NCI-H2227 (cell line): Measurements from ENCODE around the gene RAB13.

Experiments used
- DNase-seq: peaks from one replicate; lab custom pipeline; 2025; ENCODE audit not compliant: unreplicated experiment; lab: John Stamatoyannopoulos, UW

RAB13 gene

DNA sequence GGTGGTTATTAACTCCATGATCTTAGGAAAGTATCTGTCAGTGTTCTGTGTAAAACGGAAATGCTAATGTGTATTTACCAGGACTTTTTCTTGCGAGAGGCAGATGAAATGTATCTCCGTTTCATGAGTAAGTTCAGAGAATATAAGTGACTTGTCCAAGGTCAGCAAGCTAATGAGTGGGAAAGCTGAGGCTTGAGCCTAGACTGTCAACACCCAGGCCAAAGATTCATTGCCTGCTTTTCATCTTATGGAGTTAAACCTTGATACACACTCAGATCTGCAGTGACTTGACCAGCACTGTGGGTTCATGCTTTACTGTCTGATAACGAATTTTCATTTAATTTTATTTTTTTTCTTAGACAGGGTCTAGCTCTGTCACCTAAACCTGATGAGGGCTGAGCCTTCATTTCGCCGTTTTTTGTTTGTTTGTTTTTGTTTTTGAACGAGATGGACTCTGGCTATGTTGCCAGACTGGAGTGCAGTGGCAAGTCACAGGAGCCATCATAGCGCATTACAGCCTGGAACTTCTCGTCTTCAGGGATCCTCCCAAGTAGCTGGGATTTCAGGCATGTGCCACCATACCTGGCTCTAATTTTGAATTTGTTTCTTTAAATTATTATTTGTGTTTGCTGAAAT lies 7.7 kb downstream of the RAB13 start:
- no peak for DNase-seq

DNA sequence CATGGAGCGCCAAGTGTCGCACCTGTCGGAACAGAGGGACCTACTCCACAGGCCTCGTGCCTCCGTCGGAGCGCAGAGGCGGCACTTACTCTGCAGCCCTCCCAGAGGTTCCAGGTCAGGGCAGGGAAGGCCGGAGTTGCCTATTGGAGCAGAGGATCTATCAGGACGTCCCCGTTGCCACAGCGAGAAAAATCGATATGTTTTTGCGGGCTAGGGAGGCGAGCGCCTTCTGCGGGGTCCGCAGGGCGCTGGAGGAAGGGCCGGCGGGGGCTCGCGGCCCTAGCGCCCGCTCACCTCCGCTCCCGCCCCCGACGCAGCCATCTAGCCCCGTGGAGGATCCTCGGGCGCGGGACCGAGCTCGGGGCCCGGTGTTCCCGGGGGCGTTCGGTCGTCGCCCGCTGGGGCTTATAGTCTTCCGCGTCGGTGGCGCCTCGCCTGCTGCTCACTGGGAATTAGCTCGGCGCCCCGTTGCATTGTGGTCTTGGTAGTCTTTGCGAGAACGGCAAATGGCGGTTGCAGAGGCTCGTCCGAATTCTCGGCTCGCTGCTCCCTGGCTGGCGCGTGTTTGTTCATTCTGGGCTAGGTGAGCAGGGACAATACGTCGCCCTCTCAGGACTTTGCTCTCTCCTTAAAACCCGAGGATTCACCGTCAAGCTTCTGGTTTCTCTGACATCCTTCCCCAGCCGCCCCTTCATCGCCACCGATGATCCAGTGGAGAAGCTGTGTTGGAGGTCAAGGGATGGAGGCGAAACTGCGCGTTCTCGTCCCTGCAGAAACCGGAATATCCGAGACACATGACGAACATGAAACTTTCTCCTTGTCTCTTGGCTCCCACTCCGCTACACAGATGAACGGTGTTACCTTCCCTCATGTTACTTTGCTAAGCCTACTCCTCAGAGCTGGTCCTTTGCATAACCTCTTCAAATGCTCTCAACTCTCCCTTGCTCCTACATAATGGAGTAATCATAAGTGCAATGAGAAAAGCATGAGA lies 8.6 kb downstream of the RAB13 start, which contains the start of gene JTB:
JTB (minus strand) TSS at position 425 of the 991 bp plus-strand sequence; CDS start at position 3, 422 bp downstream.
- DNase-seq: peak; percentile 90

DNA sequence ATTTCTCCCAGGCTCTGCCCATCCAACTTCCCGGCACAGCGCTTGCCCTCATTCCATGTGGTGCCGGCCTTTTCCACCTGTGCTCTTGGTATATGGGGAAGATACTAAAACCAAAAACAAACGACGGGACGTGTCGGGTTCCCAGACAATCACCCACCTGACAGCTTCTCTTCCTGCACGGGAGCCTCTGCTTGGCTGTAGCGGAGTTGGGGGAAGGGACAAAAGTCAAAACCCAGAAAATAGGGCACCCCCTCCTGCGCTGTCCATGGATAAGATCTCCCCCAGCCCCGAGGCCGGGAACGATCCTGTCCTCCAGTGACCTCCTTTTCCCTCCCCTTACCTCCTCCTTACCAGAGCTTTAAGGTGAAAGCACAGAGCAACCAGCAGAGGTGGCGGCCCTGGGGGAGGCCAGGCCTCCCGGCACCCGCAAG lies 9.3 kb downstream of the RAB13 start:
- DNase-seq: no peak

DNA sequence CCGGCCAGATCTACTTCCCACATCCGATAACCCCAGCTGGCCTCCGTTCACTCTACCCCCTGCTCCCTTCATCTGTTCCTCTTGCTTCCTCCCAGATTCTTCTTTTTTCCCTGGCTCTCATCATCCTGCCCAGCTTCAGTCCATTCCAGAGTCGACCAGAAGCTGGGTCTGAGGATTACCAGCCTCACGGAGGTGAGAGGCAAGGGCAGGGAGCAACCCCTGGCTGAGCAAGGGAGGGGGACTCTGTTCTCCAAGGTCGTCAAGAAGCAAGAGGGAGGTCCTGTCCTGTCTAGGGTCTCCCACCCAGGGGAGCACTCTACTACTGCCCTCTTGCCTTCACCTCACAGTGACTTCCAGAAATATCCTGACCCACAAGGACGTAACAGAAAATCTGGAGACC lies 12.6 kb downstream of the RAB13 start:
- no peak for DNase-seq

DNA sequence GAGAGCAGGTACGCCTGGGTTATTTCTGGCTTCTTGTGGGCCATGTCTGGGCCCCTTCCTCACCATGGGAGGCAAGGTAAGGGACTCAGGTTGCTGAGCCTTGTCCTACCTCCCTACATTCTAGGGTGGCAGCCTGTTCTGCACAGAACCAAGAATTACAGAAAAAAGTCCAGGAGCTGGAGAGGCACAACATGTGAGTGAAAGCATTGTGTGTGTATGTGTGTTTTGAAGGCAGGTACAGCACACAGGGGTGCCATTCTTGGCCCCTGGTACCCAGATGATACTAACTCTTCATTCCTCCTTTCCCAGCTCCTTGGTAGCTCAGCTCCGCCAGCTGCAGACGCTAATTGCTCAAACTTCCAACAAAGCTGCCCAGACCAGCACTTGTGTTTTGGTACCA lies 13.1 kb downstream of the RAB13 start:
- no peak for DNase-seq

DNA sequence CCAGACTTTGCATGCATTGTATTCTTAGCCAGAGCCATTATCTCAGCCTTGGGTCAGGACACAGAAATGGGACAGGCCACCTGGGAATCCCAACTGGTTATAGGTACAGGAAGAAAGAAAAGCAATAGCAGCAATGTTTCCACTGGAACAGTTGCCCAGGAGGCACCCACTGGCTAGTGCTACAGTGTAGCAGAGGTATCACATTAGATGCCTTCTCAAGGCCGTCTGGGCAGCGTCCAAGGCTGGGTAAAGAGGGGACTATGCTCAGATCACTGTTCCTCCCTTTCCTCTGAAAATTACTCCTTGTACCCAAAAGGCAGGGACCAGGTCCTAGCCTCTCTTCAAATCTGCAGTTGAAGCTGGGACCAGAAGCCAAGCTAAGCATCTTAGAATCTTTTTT lies 15.8 kb downstream of the RAB13 start:
- DNase-seq: no peak

DNA sequence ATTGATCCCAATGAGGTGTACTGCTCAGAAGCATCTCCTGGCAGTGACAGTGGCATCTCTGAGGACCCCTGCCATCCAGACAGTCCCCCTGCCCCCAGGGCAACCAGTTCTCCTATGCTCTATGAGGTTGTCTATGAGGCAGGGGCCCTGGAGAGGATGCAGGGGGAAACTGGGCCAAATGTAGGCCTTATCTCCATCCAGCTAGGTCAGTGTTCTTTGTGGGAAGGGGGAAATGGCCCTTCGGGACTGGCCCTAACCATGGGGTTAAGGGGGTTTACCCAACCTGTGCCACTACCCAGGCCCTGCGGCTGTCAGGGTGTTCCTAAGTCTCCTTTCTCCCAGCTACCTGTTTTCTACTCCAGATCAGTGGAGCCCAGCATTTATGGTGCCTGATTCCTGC lies 17.2 kb downstream of the RAB13 start:
- no peak for DNase-seq

DNA sequence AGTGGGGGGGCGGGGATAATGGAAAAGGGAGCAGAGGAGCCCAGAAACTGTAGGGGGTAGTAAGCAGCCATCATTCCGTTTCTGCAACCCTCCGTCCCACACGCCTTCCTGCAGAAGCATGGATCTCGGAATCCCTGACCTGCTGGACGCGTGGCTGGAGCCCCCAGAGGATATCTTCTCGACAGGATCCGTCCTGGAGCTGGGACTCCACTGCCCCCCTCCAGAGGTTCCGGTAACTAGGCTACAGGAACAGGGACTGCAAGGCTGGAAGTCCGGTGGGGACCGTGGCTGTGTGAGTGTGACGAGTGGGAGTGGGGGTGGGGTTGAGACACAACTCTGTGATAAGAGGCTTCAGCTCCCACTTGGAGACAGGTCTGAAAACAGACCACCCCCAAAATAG lies 17.7 kb downstream of the RAB13 start:
- no peak for DNase-seq

DNA sequence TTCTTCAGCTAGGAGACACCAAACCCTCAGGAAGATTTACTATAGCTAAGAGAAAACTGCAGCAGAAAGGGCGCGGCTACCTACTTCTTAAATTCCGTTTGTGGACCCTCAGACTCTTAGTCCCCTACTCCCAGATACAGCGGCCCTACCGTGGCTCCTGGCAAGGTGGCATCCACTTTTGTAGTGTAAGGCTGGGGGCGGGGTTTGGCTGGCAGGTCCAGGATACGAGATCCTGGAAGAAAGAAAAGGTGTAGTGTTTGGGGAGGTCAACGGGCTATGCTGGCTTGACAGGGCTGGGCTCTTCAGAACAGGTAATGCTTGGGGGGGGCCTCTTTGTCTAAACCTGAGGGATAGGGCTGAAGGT lies 18.2 kb downstream of the RAB13 start:
- peak; percentile 69 for DNase-seq

DNA sequence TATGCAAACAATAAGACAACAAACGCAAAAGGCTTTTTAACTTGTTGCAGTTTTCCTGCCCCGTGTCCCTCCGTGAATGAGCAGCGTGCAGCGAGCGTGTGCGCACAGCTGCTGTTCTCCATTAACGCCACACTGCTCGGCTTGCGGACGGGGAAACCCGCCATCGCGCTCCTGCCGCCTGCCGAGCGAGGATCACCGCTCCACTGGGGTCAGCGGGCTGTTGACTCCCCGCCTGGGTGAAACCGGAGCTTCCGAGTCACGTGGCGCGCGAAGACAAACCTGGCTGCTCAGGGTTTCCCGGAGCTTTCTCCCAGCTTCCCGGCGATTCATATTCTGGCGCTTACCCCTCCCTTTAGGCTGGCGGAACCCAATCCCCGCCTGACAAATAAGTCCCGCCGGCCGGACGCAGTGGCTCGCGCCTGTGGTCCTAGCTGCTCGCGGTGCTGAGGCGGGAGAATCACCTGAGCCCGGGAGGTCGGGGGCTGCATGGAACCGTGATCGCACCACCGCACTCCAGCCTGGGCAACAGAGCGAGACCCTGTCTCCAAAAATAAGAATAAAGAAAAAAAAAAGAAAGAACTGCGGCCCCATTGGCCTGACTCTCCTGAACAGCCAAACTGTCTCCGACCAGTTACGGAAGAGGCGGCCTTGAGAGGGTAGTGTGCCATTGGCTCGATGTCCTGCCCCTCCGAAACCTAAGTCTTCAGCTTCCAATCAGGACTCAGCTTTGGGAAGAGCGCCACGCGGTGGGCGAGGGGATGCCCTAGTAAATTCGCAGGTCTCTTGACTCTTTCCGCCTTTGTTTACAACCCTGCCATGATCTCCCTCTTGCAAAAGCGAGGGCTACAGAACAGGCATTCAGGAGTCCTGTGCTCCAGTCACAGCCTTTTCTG lies 18.8 kb downstream of the RAB13 start, which contains the start of gene CREB3L4:
CREB3L4 (plus strand) TSS at position 796 of the 893 bp plus-strand sequence. CDS start 624 bp downstream, outside the sequence.
- DNase-seq: peak; percentile 97

DNA sequence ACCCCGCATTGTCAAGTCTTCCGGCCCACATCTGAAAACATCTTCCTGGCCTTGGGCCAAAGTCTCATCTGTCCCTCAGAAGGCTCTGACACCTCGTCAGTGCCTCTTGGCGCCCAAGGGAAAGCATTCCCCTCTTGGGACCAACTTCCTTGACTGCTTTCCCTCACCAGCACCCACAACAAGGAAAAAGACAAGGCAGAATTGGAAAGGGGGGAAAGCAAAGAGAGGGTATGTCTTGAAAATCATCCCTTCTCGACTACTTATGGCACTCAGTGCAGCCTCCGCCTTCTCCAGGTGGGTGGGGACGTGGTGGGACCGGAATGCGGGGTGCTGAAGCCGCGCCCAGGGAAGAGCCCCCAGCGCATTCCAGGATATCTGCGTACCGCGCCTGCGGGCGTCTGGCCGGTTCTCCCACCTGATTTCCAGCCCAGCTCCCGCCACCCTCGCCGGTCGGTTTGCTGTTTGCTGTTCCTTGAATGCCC lies 22.2 kb downstream of the RAB13 start:
- DNase-seq: peak; percentile 85

DNA sequence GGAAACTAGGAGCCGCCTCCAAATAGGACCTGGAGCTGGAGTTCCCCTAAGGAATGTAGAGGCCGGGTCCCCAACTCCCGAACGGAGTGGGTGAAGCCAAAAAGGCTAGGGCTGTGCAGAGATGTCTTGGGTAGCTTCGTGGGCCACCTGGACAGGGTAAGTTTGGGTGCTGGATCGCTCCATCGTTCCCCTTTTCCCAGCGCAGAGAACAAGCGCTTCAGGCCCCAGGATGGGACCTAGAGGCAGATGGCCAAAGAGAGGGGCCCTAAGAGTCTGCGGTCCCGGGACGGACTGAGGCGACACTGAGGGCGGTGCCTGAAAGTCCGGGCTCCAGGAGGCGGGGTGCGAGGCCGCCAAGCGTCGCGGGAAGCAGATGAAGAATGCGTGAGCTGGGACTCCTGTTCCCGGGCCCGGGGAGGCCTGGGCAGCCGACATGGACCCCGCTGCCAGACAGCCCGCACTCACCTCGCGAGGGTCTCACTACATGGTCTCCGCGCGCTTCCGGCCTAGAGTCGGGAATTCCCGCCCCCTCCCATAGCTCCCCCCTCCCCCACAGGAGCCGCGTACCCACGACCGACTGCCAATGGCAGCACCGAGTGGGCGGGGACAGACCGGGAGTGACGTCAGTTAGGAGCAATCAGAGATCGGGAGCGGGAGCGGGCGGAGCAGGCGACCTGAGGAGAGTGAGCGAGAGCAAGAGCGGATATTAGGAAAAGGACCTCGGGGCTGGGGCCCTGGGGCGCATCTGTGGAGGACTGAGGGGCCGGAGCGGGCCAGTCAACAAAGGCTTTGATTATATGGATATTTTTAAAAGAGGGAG lies 22.9 kb downstream of the RAB13 start, which contains the start of gene SLC39A1:
SLC39A1 (minus strand) TSS at position 508 of the 820 bp plus-strand sequence. CDS start 822 bp downstream, outside the sequence.
- peak; percentile 99 for DNase-seq

DNA sequence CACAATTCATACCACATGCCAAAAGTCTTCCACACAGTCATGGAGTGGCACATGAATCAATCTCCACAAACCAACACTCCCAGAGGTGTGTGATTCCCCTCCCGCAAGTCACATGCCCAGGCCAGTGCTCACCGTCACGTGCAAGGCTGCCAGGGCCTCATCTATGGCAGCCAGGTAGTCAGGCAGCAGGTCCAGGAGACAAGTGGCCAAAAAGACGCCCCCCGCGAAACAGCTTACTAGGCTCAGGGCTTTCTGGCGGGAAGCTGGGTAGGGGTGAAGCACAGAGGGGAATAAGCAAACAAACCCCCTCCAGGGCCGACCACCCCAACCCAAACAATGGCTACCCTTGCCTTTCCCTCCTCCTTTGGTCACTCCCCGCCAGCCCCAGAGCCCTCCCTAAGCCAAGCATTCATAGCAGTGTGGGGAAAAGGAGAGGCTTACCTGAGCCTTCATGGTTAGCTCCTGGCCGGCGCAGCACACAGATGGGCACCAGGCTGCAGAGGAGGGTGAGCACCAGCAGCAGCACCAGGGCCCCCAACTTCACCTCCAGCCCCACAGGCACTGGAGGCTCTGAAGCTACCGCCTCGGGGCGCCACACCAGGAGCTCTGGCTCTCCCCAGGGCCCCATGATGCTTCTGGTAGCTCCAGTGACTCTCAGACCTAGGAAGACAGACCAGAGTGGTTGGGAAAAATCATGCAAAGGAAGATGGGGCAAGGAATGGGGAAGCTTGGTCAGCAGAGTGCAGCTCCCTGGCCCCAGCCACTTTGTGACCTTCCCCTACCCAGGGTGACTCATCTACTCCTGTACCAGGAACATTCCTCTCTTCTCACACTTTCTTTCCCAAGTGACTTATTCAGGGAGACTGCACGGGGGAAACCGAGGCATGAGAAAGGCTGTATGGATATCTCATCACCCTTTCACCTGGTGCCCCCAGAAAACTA lies 23.8 kb downstream of the RAB13 start:
- peak; percentile 34 for DNase-seq

DNA sequence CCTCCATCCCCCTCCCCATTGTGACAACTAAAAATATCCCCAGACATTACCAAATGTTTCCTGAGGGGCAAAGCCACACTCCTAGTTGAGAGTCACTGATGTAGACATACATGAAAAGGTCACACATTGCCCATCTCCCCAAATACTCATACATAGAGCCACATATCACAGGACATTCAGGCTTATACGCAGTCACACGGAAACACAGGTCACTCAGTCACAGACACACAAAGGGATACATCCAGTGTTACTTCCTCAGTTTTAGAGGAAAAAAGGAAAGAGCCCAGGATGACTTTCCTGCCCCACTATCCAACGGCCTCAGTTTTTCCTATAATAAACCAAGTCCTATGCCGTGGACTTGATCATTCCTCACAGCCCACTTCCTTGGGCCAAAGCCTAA lies 24.7 kb downstream of the RAB13 start:
- no peak for DNase-seq

DNA sequence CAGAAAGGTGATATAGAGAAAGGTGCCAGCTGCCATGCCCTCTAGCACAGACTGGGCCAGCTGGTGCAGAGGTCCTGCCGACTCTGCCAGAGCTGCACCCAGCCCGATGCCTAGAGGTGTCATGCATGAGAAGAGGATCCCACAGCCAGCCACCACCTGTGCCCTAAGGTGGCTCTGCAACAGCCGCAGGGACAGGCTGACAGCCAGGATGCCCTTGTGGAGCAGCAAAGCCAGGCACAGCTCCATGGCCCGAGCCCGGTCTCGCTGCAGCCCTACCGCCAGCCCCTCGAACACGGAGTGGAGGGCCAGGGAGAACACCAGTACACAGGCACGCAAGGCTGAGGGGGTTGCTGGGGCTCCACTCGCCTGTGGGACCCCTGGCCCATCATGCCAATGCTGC lies 25.9 kb downstream of the RAB13 start:
- no peak for DNase-seq

DNA sequence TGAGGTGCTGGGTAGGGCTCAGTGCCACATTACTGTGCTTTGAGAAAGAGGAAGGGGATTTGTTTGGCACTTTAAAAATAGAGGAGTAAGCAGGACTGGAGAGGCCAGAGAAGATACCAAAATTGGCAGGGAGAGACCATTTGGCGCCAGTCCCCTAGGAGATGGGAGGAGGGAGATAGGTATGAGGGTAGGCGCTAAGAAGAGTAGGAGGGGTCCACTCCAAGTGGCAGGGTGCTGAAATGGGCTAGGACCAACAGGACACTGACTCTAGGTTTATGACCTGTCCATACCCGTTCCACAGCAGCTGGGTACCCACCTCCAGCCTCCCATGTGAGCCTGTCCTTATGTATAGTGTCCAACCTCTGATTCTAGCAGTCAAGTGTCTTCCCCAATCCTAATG lies 26.7 kb downstream of the RAB13 start:
- DNase-seq: no peak

DNA sequence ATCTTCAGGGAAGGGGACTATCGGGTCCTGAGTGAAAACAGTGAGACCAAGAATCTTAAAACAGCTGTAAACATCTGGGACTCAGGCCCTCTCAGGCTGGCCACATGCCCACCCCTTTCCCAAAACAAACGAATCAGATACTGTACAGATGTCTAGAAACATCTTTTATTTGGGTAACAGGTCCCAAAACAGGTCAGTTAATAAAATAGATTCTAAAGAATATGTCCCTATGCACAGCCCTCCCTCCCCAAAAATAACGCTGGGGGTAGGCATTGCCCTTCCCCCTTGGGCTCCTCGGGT lies 27.2 kb downstream of the RAB13 start:
- no peak for DNase-seq

DNA sequence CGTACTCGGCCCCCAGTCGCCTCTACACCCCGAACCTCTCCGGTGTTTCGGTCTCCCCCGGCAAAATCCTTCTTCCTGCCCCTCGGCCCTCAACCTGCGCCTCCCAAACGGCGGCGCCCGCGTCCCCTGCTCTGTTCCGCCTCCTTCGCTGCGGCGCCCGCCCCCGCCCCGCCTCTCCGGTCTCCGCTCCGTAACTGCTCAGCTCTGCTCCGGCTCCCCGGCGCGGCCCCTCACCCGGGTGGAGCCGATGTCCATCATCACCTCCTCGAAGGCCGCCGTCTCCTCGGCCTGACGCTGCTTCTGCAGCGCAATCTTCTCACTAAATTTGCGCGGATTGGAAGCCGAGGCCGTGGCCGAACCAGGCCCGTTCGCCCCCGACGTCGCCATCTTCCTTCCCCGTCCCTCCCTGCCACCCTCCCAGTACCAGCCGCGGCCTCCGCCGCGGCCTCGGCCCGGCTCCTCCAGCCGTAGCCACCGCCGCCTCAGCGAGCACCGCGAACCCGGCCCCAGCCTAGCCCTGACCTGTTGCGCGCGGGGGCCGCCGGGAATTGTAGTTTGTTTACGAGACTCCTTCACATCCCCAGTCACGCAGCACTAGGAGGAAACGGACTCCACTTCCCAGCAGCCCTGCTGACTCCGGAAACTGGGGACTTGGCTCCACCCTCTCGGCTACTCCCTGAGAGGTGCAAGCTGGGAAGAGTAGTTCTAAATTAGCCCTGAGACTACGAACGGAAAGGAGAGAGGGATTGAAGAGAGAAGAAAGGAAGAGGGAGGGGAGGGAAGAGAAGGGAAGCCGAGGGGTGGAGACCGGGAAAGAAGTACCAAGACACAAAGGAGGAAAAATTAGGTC lies 27.8 kb downstream of the RAB13 start, which contains the start of gene CRTC2:
CRTC2 (minus strand) TSS at position 502 of the 850 bp plus-strand sequence; CDS start at position 387, 115 bp downstream.
- DNase-seq: peak; percentile 99
